Fibroblast of skin of left quadriceps (primary cell): ENCODE data around the gene MCTP2.

Experiments used
- DNase-seq, 2 experiments: peaks; one replicate each; pipeline ENCODE4 v3.0.0-alpha.2; 2013; ENCODE audit warnings: low read depth in 2 of 2

Gene MCTP2

GRCh38 chr15:94395640-94396039, 164.3 kb downstream of the MCTP2 start:
- peak; percentile 11 to 16 for DNase-seq

GRCh38 chr15:94397337-94397736, 166.0 kb downstream of the MCTP2 start:
- DNase-seq = no peak

GRCh38 chr15:94398001-94398400, 166.6 kb downstream of the MCTP2 start:
- DNase-seq = no peak

GRCh38 chr15:94400526-94401298, 169.4 kb downstream of the MCTP2 start:
- no peak for DNase-seq

- no peak for DNase-seq
Measured at GRCh38 chr15:94403331-94403730, 172.0 kb downstream of the MCTP2 start.

GRCh38 chr15:94404733-94405283, 173.4 kb downstream of the MCTP2 start:
- no peak for DNase-seq

- no peak for DNase-seq
Measured at GRCh38 chr15:94411285-94411684, 179.9 kb downstream of the MCTP2 start.

GRCh38 chr15:94411846-94412245, 180.5 kb downstream of the MCTP2 start:
- DNase-seq = no peak

- DNase-seq = no peak
Measured at GRCh38 chr15:94412979-94413746, 181.8 kb downstream of the MCTP2 start.

- no peak for DNase-seq
Measured at GRCh38 chr15:94414916-94415315, 183.6 kb downstream of the MCTP2 start.

- DNase-seq = no peak
Measured at GRCh38 chr15:94416267-94416666, 184.9 kb downstream of the MCTP2 start.

GRCh38 chr15:94416820-94417219, 185.5 kb downstream of the MCTP2 start:
- no peak for DNase-seq

GRCh38 chr15:94417501-94418293, 186.3 kb downstream of the MCTP2 start:
- no peak for DNase-seq

GRCh38 chr15:94421706-94422105, 190.3 kb downstream of the MCTP2 start:
- DNase-seq = no peak

- no peak for DNase-seq
Measured at GRCh38 chr15:94432279-94432678, 200.9 kb downstream of the MCTP2 start.

- no peak for DNase-seq
Measured at GRCh38 chr15:94439158-94439557, 207.8 kb downstream of the MCTP2 start.

GRCh38 chr15:94441760-94442159, 210.4 kb downstream of the MCTP2 start:
- DNase-seq = no peak

- DNase-seq = no peak
Measured at GRCh38 chr15:94442480-94442879, 211.1 kb downstream of the MCTP2 start.

- DNase-seq = no peak
Measured at GRCh38 chr15:94443186-94443585, 211.8 kb downstream of the MCTP2 start.

- no peak for DNase-seq
Measured at GRCh38 chr15:94445566-94446160, 214.3 kb downstream of the MCTP2 start.

- DNase-seq = no peak
Measured at GRCh38 chr15:94446441-94446840, 215.1 kb downstream of the MCTP2 start.

- no peak for DNase-seq
Measured at GRCh38 chr15:94451466-94451865, 220.1 kb downstream of the MCTP2 start.
